OCI-LY7 (cell line): ENCODE results near the gene RBBP4. TPM values are rescaled to one million over a fixed set of nuclear protein-coding genes. Genes with fewer than 3 reads are reported as not detected.
A peak's percentile ranks its signal among the peaks of the same experiment; 100 is the strongest.

Experiments
- BruUV-seq: library from RNA; stranded (reverse); fragments of 400-500 nt; replicated peaks from 2 replicates; lab custom pipeline; 2021; lab: Mats Ljungman, UMichigan
- CTCF ChIA-PET: fragments of 300-600 bp; sonication (Branson Sonifier 250); formaldehyde crosslinking; loops from one replicate; lab custom pipeline; 2022; ENCODE audit warnings: antibody characterized with exemption; ENCODE audit not compliant: unreplicated experiment; lab: Charles Lee
- POLR2A ChIA-PET: fragments of 300-600 bp; sonication (Branson Sonifier 250); formaldehyde crosslinking; loops from one replicate; lab custom pipeline; 2022; ENCODE audit warnings: antibody characterized with exemption; lab: Charles Lee
- DNase-seq: peaks from one replicate; pipeline ENCODE4 v3.0.0-alpha.2; 2015; ENCODE audit warnings: low spot score
- H2AFZ ChIP-seq: fragments of 200-600 bp; sonication (generic), shearing (Covaris generic); 2 replicates; pipeline ENCODE4 v1.6.1; 2014; ENCODE audit warnings: mild to moderate bottlenecking, antibody characterized with exemption, low read length, moderate library complexity
- H3K27ac ChIP-seq: fragments of 200-600 bp; sonication (generic); 2 replicates; pipeline ENCODE4 v1.5.1; 2014; ENCODE audit warnings: mixed run types, low read depth, mild to moderate bottlenecking, moderate library complexity, low read length, inconsistent platforms; ENCODE audit not compliant: poor library complexity, severe bottlenecking
- H3K36me3 ChIP-seq: fragments of 200-600 bp; sonication (generic); 2 replicates; pipeline ENCODE4 v1.6.1; 2014; ENCODE audit warnings: mild to moderate bottlenecking, antibody characterized with exemption, low read length, moderate library complexity, mixed read lengths; ENCODE audit not compliant: insufficient read depth
- H3K4me1 ChIP-seq: fragments of 200-600 bp; sonication (generic); 2 replicates; pipeline ENCODE4 v1.5.1; 2014; ENCODE audit warnings: mild to moderate bottlenecking, low read length; ENCODE audit not compliant: insufficient read depth, poor library complexity, severe bottlenecking
- H3K4me2 ChIP-seq: fragments of 200-600 bp; sonication (generic); 2 replicates; pipeline ENCODE4 v1.6.1; 2014; ENCODE audit warnings: mild to moderate bottlenecking, low read length
- H3K4me3 ChIP-seq: fragments of 200-600 bp; sonication (generic); 2 replicates; pipeline ENCODE4 v1.5.1; 2014; ENCODE audit warnings: mild to moderate bottlenecking, low read depth, low read length; ENCODE audit not compliant: poor library complexity, severe bottlenecking
- H3K79me2 ChIP-seq: fragments of 200-600 bp; sonication (generic); 2 replicates; pipeline ENCODE4 v1.6.1; 2016; ENCODE audit warnings: low read depth, mild to moderate bottlenecking, low read length, moderate library complexity, mixed read lengths; ENCODE audit not compliant: insufficient read depth
- H3K9me2 ChIP-seq: fragments of 200-600 bp; sonication (generic); 2 replicates; pipeline ENCODE4 v1.6.1; 2016; ENCODE audit warnings: mild to moderate bottlenecking, low read length, mixed read lengths; ENCODE audit not compliant: insufficient read depth
- H3K9me3 ChIP-seq: fragments of 200-600 bp; sonication (generic); 2 replicates; pipeline ENCODE4 v1.6.1; 2014; ENCODE audit warnings: mild to moderate bottlenecking, mixed run types, low read length, mixed read lengths
- H4K20me1 ChIP-seq: fragments of 200-600 bp; sonication (generic); 2 replicates; pipeline ENCODE4 v1.6.1; 2014; ENCODE audit warnings: mild to moderate bottlenecking, antibody characterized with exemption, low read length, moderate library complexity, mixed read lengths; ENCODE audit not compliant: insufficient read depth
- CTCF ChIP-seq: fragments of 200-600 bp; sonication (generic); conservative IDR thresholded peaks from 2 replicates; pipeline ENCODE4 v1.5.1; 2014; ENCODE audit warnings: mild to moderate bottlenecking, antibody characterized with exemption, low read length, moderate library complexity, mixed read lengths
- EZH2phosphoT487 ChIP-seq: fragments of 200-600 bp; sonication (generic); IDR thresholded peaks from 2 replicates; pipeline ENCODE4 v1.6.1; 2018; ENCODE audit warnings: low read depth, borderline replicate concordance, mild to moderate bottlenecking, mixed run types, antibody characterized with exemption, low read length, moderate library complexity, mixed read lengths
- intact Hi-C: fragments of 100-400 bp; cut with micrococcal nuclease; formaldehyde crosslinking; loops from one replicate; pipeline ENCODE4 v1.10.0; 2022; ENCODE audit not compliant: unreplicated experiment
- total RNA-seq, 2 experiments: library from RNA; depleted of rRNA in 1 of 2; stranded (reverse); fragments of >200 nt in 1 of 2; shearing (Covaris generic) in 1 of 2; gene quantifications; 2 replicates each; pipeline ENCODE4 v1.2.3, GENCODE V29; 2014 to 2022

RBBP4 gene
- total RNA-seq, 2 experiments from 2014 or later = 353 to 597 TPM

GRCh38 chr1:32716312-32717148 is 65.5 kb downstream of the RBBP4 start:
- TF ChIP-seq EZH2phosphoT487 = no peak
- no peak for TF ChIP-seq CTCF
- POLR2A ChIA-PET = interaction anchor here (0.6 kb wide), 1 partner anchor 93 kb away, joined by 6 read pairs; no protein-coding TSS in a partner anchor
- Histone ChIP-seq H3K9me3 (no peaks in the 10 kb centered on the region), H3K9me2 (no peaks in the 10 kb centered on the region), H3K4me3 (no peak overlapping the region), H3K4me1 (peaks cover 10% of the 10 kb centered on the region), H2AFZ (peak overlapping the region; percentile 74; the same call in 1 of the 2 replicates), H4K20me1 (no peaks in the 10 kb centered on the region), H3K79me2 (no peaks in the 10 kb centered on the region), H3K4me2 (peak overlapping the region; percentile 37), H3K27ac (no peak overlapping the region), H3K36me3 (no peaks in the 10 kb centered on the region)
- no TSS peak for BruUV-seq
- intact Hi-C loops = no loop called here
- DNase-seq = peak; percentile 85
- CTCF ChIA-PET = no interaction called here

- no peaks in the 10 kb centered on the region for H3K9me2 ChIP-seq
- H3K4me2 ChIP-seq = no peak overlapping the region
- ChIA-PET CTCF (no interaction called here), POLR2A (interaction anchor here (0.7 to 1.1 kb wide), 2 partner anchors 12 to 381 kb away, joined by 3 to 4 read pairs; partner anchors contain the start of gene MARCKSL1)
- H3K27ac ChIP-seq = no peak overlapping the region
- TF ChIP-seq EZH2phosphoT487 (no peak), CTCF (no peak)
- DNase-seq = no peak
- no peaks in the 10 kb centered on the region for H3K36me3 ChIP-seq
- BruUV-seq = no TSS peak
- H2AFZ ChIP-seq = no peak overlapping the region
- H3K9me3 ChIP-seq = no peaks in the 10 kb centered on the region
- no peaks in the 10 kb centered on the region for H4K20me1 ChIP-seq
- intact Hi-C loops = no loop called here
- H3K4me1 ChIP-seq = peaks cover 10% of the 10 kb centered on the region
- H3K4me3 ChIP-seq = no peak overlapping the region
- no peaks in the 10 kb centered on the region for H3K79me2 ChIP-seq
Observed at GRCh38 chr1:32717503-32717902, 66.5 kb downstream of the RBBP4 start.

GRCh38 chr1:32718036-32718435 is 67.0 kb downstream of the RBBP4 start:
- Histone ChIP-seq H3K9me3 (no peaks in the 10 kb centered on the region), H3K4me1 (peaks cover 10% of the 10 kb centered on the region), H3K27ac (no peak overlapping the region), H3K9me2 (no peaks in the 10 kb centered on the region), H3K36me3 (no peaks in the 10 kb centered on the region), H3K4me2 (no peak overlapping the region), H4K20me1 (no peaks in the 10 kb centered on the region), H2AFZ (no peak overlapping the region), H3K79me2 (no peaks in the 10 kb centered on the region), H3K4me3 (no peak overlapping the region)
- DNase-seq = no peak
- TF ChIP-seq EZH2phosphoT487 (no peak), CTCF (no peak)
- intact Hi-C loops = no loop called here
- CTCF ChIA-PET = no interaction called here
- BruUV-seq = no TSS peak
- POLR2A ChIA-PET = interaction anchor here (0.7 to 1.1 kb wide), 2 partner anchors 12 to 382 kb away, joined by 3 to 4 read pairs; partner anchors contain the start of gene MARCKSL1
